Neural crest cell (in vitro differentiated cells): ENCODE measurements around the gene CC2D2B. TPM values are rescaled to one million over a fixed set of nuclear protein-coding genes. Genes with fewer than 3 reads are reported as not detected.

Source experiments
- DNase-seq: peaks from one replicate; pipeline ENCODE4 v3.0.0; 2021; ENCODE audit warnings: low read depth, mixed read lengths, low spot score
- H3K27ac Mint-ChIP-seq: one replicate; pipeline ENCODE4 v1.8.0; 2021; ENCODE audit warnings: mild to moderate bottlenecking, mixed read lengths; ENCODE audit not compliant: unreplicated experiment
- H3K27me3 Mint-ChIP-seq: 2 replicates; pipeline ENCODE4 v1.8.0; 2021; ENCODE audit warnings: low read depth, mild to moderate bottlenecking, mixed read lengths
- H3K36me3 Mint-ChIP-seq: 2 replicates; pipeline ENCODE4 v1.8.0; 2021; ENCODE audit warnings: low read depth, mild to moderate bottlenecking, mixed read lengths
- H3K4me1 Mint-ChIP-seq: 2 replicates; pipeline ENCODE4 v1.8.0; 2021; ENCODE audit warnings: mixed read lengths
- H3K4me3 Mint-ChIP-seq: one replicate; pipeline ENCODE4 v1.8.0; 2021; ENCODE audit warnings: mild to moderate bottlenecking, mixed read lengths
- H3K9me3 Mint-ChIP-seq: 2 replicates; pipeline ENCODE4 v1.8.0; 2021; ENCODE audit warnings: mixed read lengths
- total RNA-seq: library from RNA; stranded (reverse); gene quantifications from 2 replicates; pipeline ENCODE4 v1.2.1, GENCODE V29; 2021
- TF ChIP-seq, protein P1 (sequence below): fragments of 200-600 bp; sonication (generic); conservative IDR thresholded peaks from 2 replicates; pipeline ENCODE4 v1.5.0; 2021; ENCODE audit warnings: antibody characterized with exemption, mild to moderate bottlenecking

Gene CC2D2B
- total RNA-seq, 1 donor from 2014 or later: 0.47 TPM

GRCh38 chr10:96061232-96061631, 153.5 kb downstream of the CC2D2B start:
- no peaks in the 10 kb centered on the region for H3K27me3 Mint-ChIP-seq
- DNase-seq: no peak
- TF ChIP-seq, protein P1, sequence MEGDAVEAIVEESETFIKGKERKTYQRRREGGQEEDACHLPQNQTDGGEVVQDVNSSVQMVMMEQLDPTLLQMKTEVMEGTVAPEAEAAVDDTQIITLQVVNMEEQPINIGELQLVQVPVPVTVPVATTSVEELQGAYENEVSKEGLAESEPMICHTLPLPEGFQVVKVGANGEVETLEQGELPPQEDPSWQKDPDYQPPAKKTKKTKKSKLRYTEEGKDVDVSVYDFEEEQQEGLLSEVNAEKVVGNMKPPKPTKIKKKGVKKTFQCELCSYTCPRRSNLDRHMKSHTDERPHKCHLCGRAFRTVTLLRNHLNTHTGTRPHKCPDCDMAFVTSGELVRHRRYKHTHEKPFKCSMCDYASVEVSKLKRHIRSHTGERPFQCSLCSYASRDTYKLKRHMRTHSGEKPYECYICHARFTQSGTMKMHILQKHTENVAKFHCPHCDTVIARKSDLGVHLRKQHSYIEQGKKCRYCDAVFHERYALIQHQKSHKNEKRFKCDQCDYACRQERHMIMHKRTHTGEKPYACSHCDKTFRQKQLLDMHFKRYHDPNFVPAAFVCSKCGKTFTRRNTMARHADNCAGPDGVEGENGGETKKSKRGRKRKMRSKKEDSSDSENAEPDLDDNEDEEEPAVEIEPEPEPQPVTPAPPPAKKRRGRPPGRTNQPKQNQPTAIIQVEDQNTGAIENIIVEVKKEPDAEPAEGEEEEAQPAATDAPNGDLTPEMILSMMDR: no peak
- H3K4me3 Mint-ChIP-seq: no peak overlapping the region
- H3K27ac Mint-ChIP-seq: no peak overlapping the region
- H3K36me3 Mint-ChIP-seq: peaks cover 32% of the 10 kb centered on the region
- no peaks in the 10 kb centered on the region for H3K4me1 Mint-ChIP-seq
- no peaks in the 10 kb centered on the region for H3K9me3 Mint-ChIP-seq

DNA sequence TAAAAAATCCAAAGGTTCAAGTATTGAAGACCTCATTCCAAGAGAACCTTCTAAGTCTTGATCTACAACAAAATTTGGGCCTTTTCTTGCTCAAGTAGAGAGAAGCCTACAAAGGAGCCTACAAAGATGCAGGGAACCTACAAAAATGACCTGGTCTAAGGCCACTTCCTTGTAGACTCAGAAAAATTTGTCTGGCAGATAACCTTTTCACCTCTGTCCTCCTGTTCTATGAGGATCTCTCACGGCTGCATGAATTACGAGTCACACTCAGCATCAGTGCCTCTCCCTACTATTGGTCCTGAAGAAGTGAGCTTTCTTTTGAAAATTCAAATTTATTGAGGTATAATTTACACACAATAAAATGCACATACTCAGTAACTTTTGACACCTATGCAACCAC, 164.9 kb downstream of the CC2D2B start:
- Mint-ChIP-seq H3K9me3 (no peaks in the 10 kb centered on the region), H3K27ac (no peak overlapping the region), H3K4me3 (no peak overlapping the region), H3K27me3 (peaks cover 2% of the 10 kb centered on the region), H3K4me1 (no peaks in the 10 kb centered on the region), H3K36me3 (no peaks in the 10 kb centered on the region)
- no peak for DNase-seq
- TF ChIP-seq, protein P1: no peak

DNA sequence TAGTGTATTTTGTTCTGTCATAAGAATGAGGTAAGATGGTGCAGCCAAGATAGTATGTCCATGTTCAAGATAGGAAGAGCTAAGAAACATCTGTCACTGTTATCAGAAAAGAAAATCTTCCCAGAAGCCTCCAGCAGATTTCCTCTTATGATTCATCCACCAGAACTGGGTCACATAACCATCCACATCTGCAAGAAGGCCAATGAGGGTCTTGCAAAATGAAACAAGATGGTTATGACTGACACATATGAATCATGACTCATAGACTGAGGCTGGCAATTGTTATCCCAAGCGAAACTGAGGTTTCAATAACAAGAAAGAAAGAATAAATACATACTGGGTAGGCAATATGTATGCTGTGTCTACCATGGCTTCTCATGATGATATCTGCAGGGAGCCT, 165.9 kb downstream of the CC2D2B start:
- H3K27me3 Mint-ChIP-seq: peaks cover 7% of the 10 kb centered on the region
- no peaks in the 10 kb centered on the region for H3K4me1 Mint-ChIP-seq
- no peak for DNase-seq
- no peaks in the 10 kb centered on the region for H3K9me3 Mint-ChIP-seq
- no peaks in the 10 kb centered on the region for H3K36me3 Mint-ChIP-seq
- no peak overlapping the region for H3K27ac Mint-ChIP-seq
- TF ChIP-seq, protein P1: no peak
- no peak overlapping the region for H3K4me3 Mint-ChIP-seq

- Mint-ChIP-seq H3K9me3 (no peaks in the 10 kb centered on the region), H3K36me3 (no peaks in the 10 kb centered on the region), H3K27me3 (peaks cover 8% of the 10 kb centered on the region), H3K4me3 (no peak overlapping the region), H3K4me1 (no peaks in the 10 kb centered on the region), H3K27ac (no peak overlapping the region)
- DNase-seq: no peak
- TF ChIP-seq, protein P1: no peak
Observed at GRCh38 chr10:96074776-96075175, 167.0 kb downstream of the CC2D2B start.

DNA sequence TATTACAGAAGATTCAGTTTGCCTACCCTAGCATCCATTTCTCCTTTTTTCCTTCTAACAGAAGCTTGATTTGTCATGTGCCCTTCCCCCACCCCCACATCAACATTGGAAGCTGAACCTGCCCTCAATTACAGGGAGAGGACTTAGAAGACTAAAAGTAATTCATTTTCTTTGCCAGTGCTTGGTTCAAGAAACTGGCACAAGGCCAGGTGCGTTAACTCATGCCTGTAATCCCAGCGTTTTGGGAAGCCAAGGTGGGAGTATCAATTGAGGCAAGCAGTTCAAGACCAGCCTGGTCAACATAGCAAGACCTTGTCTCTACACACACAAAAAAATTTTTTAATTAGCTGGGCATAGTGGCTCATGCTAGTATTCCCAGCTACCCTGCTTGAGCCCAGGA, 168.2 kb downstream of the CC2D2B start:
- no peaks in the 10 kb centered on the region for H3K36me3 Mint-ChIP-seq
- TF ChIP-seq, protein P1: no peak
- DNase-seq: no peak
- H3K4me3 Mint-ChIP-seq: no peak overlapping the region
- no peaks in the 10 kb centered on the region for H3K9me3 Mint-ChIP-seq
- peaks cover 8% of the 10 kb centered on the region for H3K27me3 Mint-ChIP-seq
- H3K4me1 Mint-ChIP-seq: no peaks in the 10 kb centered on the region
- no peak overlapping the region for H3K27ac Mint-ChIP-seq

GRCh38 chr10:96077156-96077555, 169.4 kb downstream of the CC2D2B start:
- Mint-ChIP-seq H3K36me3 (no peaks in the 10 kb centered on the region), H3K27me3 (peaks cover 8% of the 10 kb centered on the region), H3K27ac (no peak overlapping the region), H3K9me3 (no peaks in the 10 kb centered on the region), H3K4me1 (no peaks in the 10 kb centered on the region), H3K4me3 (no peak overlapping the region)
- DNase-seq: no peak
- TF ChIP-seq, protein P1: no peak
